NOMO-1 treated with dmso at 0.1 percent for 144 hours (cell line): Measurements from ENCODE around the gene ATXN1.
A peak's percentile ranks its signal among the peaks of the same experiment; 100 is the strongest.

Source experiments
- DNase-seq: peaks from one replicate; lab custom pipeline; 2025; ENCODE audit not compliant: unreplicated experiment; lab: John Stamatoyannopoulos, UW

The ATXN1 gene

DNA sequence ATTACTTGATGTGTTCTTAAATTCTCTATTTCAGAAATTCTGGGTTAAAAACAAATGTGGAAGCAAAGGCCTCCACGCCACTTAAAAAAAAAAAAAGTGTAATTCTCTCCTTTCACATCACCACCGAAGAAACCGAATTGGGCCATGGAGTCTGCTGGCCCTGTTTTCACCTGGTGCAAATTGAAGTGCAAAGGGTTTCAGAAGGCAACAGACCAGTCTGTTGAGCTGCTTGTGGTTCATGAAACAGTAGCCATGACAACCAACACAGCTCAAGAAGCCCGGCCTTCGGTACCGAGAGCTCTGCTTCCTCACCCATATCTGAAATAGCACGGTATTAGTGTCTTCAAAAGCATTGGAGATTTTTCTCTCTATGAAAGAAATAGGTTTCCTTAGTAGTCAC is 459.7 kb downstream of the ATXN1 start:
- DNase-seq, result no peak

- DNase-seq, result no peak
These were observed 461.4 kb downstream of the ATXN1 start for GRCh38 chr6:16299861-16300260.

DNA sequence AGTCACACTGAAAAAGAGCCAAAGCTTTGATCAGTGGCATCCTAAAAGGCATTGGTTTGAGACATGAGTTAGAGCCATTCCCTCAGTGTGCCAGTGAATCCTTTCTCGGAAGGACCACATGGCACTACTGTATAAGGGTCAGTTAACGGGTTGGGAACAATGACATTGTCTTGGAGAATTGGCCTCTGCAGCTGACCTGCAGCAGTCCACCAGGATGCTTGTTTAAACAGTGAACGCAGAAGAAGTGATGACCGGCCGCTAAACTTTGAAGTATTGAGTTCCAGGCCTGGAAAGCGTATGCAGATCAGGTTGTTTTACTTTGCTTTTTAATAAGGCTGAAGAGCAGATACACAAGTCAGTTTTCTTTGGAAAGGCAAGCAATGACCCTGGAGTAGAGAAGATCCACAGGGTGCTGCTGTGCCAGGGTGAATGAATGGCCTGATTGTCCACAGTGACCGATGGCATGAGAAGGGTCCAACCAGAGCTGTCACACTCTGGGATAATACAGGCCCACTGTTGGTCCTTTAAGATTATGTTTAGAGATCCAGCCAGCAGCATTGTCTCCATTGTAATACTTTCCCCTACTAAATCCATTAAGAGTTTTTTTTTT is 465.1 kb downstream of the ATXN1 start:
- DNase-seq, result no peak

- no peak for DNase-seq
These were observed 465.8 kb downstream of the ATXN1 start for GRCh38 chr6:16295471-16295870.

DNA sequence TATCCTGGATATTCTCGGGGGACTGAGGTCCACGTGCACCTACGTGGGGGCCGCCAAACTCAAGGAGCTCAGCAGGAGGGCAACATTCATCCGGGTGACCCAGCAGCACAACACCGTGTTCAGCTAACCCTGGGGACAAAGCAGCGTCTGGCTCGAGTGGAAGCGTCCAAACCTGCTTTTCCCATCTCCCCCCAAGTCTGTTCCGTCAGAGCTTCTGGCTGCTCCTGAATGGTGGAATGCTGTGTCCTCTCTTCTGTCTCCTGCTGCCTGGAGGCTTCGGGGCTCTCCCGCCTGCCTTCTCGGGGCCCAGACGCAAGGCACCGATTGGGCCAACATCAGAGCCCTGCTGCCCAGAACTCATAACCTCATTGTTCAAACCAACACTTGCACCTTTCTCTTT is 466.2 kb downstream of the ATXN1 start:
- DNase-seq, result no peak

GRCh38 chr6:16294371-16294770 is 466.9 kb downstream of the ATXN1 start:
- DNase-seq, result no peak

DNA sequence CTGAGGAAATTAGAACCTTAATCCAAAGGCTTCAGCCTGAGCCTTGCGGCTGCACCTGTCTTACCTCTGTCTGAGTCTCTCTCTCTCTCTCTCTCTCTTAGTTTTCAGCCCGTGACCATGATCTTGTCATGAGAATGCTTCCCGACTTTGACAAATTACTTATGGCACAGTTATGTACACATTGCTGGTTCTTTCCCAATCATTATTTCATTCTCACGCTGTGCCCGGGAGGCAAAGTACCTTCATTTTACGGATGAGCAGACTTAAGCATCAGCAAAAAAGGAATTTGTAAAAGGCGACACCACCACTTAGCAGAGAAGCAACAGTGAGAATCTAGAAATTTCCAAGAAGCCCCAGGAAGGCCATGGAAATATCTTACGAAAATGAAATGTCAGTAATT is 468.3 kb downstream of the ATXN1 start:
- no peak for DNase-seq

DNA sequence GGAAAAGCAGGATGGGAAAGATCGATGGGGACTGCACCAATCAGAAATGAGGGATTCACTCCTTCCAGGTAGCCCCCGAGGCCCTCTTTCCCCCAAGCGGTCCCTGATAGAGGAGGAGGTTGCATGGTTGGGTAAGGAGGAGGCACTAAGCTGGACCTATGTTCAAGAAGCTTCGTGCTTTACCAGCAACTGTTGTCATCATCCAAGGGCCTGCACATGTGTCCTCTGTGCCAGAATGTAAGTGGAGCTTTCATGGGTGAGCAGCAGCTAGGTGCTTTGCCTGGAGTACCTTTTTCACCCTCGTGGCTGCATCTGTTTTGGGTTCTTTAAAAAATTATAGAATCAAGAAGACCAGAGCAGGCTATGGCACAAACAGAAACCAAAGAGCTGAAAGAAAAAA is 468.8 kb downstream of the ATXN1 start:
- no peak for DNase-seq

GRCh38 chr6:16291739-16292138 is 469.5 kb downstream of the ATXN1 start:
- DNase-seq, result no peak

DNA sequence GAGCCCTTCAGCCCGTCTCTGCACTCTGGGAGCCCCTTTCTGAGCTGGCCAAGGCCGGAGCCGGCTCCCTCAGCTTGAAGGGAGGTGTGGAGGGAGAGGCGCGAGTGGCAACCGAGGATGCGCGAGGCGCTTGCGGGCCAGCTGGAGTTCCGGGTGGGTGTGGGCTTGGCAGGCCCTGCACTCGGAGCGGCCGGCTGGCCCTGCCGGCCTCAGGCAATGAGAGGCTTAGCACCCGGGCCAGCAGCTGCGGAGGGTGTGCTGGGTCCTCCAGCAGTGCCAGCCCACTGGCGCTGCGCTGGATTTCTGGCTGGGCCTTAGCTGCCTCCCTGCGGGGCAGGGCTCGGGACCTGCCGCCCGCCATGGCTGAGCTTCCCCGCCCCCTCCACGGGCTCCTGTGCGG is 473.1 kb downstream of the ATXN1 start:
- DNase-seq, result no peak

GRCh38 chr6:16286151-16286522 is 475.1 kb downstream of the ATXN1 start:
- DNase-seq, result no peak

DNA sequence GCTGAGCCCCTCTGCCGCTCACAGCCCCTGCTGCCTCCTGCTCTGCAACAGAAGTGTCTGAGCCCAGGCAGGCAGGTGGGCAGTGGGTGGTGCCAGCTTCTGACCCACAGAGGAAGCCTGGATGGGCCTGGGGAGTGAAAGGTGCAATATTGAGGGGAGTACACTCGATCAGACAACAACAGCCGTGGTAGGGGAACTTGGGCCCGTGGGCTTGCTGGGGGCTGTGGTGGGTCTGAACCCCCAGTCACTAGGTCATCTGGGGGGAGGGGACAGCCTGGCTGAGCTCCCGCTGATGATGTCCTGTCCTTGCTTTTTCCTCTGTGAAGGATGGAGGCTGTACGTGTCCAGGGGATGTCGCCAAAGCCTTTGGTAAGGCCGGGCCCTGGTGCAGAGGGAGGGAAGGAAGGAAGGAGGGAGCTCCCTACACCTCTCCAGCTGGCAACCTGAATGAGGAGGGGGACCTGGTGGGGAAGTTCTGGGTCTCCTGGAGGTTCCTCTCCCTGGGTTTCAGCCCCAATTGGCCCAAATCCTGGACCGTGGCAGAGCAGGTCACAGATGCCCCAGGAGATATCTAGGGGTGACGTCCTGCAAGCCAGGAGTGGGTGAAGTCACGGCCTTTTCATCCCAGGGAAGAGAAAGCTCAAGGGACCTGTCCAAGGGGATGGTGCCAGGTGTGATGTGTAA is 475.7 kb downstream of the ATXN1 start:
- no peak for DNase-seq

GRCh38 chr6:16284472-16284871 is 476.8 kb downstream of the ATXN1 start:
- no peak for DNase-seq

- no peak for DNase-seq
These were observed 478.9 kb downstream of the ATXN1 start for GRCh38 chr6:16282370-16282769.

GRCh38 chr6:16279243-16279642 is 482.0 kb downstream of the ATXN1 start:
- no peak for DNase-seq

GRCh38 chr6:16278750-16279149 is 482.5 kb downstream of the ATXN1 start:
- no peak for DNase-seq

DNA sequence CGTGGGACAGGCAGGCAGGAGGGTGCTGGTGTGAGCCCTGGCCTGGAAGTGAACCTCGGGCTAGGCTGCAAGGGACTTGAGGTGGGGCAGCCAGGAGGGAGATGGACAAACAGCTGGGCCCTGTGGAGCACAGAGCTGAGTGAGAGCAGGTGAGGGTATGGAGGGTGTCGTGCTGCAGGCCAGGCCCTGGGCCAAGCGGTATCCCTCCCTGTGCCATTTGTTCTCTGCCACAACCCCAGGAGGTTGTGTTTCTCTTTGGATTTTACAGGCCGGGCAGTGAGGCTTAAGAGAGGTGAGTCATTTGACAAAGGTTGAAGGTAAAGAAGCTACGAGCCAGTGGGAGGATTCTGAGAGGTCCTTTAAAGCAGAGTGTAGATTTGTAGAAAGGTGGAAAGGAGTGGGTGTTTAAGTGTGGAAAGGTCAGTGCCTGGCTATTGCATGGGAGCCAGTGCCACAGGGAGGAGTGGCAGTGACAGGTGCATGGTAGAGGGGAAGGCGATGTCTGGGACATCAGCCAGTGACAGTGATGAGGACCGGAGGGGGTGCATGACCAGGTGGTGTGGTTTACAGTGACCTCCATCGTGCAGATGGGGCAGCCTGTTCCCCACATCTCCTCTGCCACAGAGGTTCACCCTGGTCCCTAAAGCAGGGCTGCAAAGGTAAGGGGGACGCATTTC is 483.1 kb downstream of the ATXN1 start:
- no peak for DNase-seq

DNA sequence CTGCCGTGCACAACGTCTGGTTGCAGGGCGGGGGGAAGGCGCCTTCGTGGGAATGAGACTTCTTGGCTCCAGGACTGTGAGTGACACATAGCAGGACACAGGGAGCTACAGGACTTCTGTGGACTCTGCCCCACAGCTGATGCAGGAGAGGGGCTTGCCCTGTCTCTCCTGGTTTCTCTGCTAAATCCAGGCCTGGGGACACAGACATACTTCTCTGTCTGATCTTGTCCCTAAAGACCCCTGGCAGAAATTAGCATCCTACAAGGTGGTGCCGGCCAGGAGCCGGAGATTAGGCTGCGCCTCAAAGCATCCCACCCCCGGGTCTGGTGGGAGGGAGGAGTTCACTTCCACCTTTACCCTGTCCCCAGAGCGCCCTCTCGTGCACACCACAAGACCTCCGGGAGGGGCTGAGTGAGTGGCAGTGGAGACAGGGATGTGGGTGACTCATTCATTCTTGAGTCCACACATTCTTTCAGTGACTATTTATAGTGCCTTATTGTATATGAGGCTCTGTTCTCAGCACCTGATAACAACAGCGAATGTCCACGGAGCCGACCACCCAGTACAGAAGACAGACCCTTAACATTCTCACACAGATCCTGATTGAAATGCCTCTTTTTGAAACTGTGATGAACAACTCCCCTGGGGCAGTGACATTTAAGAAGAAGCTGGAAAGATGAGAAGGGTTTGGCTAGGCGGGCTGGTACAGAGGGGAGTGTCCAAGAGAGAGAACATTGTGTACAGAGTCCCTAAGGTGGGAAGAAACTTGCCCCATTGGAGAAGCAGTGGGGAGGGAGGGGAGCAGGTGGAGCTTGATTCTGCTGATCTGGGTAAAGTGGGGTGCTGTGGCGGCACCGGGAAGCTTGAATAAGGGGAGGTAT is 483.9 kb downstream of the ATXN1 start:
- DNase-seq, result peak; percentile 68

GRCh38 chr6:16274885-16275589 is 486.2 kb downstream of the ATXN1 start:
- DNase-seq, result no peak

DNA sequence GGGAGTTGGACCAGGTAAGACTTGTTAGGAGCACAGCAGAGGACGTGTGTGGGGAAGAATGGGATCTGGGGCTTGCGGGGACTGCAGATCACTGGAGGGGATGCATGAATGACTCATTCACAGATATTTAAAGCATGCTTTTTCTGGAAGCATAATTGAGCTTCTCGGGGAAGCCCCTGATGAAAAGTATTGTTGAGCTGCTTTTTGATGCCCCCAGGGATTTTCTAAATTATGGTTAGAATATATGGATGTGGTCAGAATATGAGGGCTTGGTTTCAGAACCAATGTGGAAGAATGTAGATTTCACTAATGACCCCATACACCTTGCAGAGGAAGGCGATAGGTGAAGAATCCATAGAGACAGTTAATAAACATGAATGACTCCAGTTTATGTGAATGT is 486.8 kb downstream of the ATXN1 start:
- no peak for DNase-seq

GRCh38 chr6:16273256-16273655 is 488.0 kb downstream of the ATXN1 start:
- DNase-seq, result no peak
